Hepatocyte (in vitro differentiated cells): ENCODE data around the gene STRN. TPM values are rescaled to one million over a fixed set of nuclear protein-coding genes. Genes with fewer than 3 reads are reported as not detected.

Experiments
- DNase-seq: peaks from one replicate; pipeline ENCODE4 v3.0.0-alpha.2; 2016; ENCODE audit warnings: low spot score
- H2AFZ ChIP-seq: fragments of 200-600 bp; sonication (generic); 2 replicates; pipeline ENCODE4 v1.6.0; 2016; ENCODE audit warnings: antibody characterized with exemption, mild to moderate bottlenecking
- H3K27ac ChIP-seq: fragments of 200-600 bp; sonication (generic); 2 replicates; pipeline ENCODE4 v1.5.1; 2016; ENCODE audit warnings: mild to moderate bottlenecking
- H3K27me3 ChIP-seq: fragments of 200-600 bp; sonication (generic); 2 replicates; pipeline ENCODE4 v1.6.1; 2016
- H3K36me3 ChIP-seq: fragments of 200-600 bp; sonication (generic); replicated peaks from 2 replicates; pipeline ENCODE4 v1.5.1; 2016; ENCODE audit warnings: low read depth; ENCODE audit not compliant: insufficient read depth
- H3K4me1 ChIP-seq: fragments of 200-600 bp; sonication (generic); 2 replicates; pipeline ENCODE4 v1.5.1; 2016; ENCODE audit warnings: mild to moderate bottlenecking, moderate library complexity; ENCODE audit not compliant: insufficient read depth
- H3K4me2 ChIP-seq: fragments of 200-600 bp; sonication (generic); 2 replicates; pipeline ENCODE4 v1.6.0; 2016
- H3K4me3 ChIP-seq: fragments of 200-600 bp; sonication (generic); 2 replicates; pipeline ENCODE4 v1.5.1; 2016; ENCODE audit warnings: mild to moderate bottlenecking
- H3K79me2 ChIP-seq: fragments of 200-600 bp; sonication (generic); 2 replicates; pipeline ENCODE4 v1.6.0; 2017; ENCODE audit warnings: mild to moderate bottlenecking
- H3K9me2 ChIP-seq: fragments of 200-600 bp; sonication (generic); replicated peaks from 2 replicates; pipeline ENCODE4 v1.6.0; 2017; ENCODE audit warnings: mild to moderate bottlenecking; ENCODE audit not compliant: insufficient read depth
- H3K9me3 ChIP-seq: fragments of 200-600 bp; sonication (generic); 2 replicates; pipeline ENCODE4 v1.5.1; 2016; ENCODE audit warnings: low read depth, mild to moderate bottlenecking
- H4K20me1 ChIP-seq: fragments of 200-600 bp; sonication (generic); 2 replicates; pipeline ENCODE4 v1.6.0; 2016; ENCODE audit warnings: mild to moderate bottlenecking; ENCODE audit not compliant: insufficient read depth, poor library complexity, severe bottlenecking
- CTCF ChIP-seq: fragments of 200-600 bp; sonication (generic); IDR thresholded peaks from 2 replicates; pipeline ENCODE4 v1.5.1; 2016; ENCODE audit warnings: antibody characterized with exemption, mild to moderate bottlenecking; ENCODE audit not compliant: poor library complexity
- EZH2 ChIP-seq: fragments of 200-600 bp; sonication (generic); IDR thresholded peaks from 2 replicates; pipeline ENCODE4 v1.6.1; 2016; ENCODE audit warnings: antibody characterized with exemption, mild to moderate bottlenecking, borderline replicate concordance
- EZH2phosphoT487 ChIP-seq: fragments of 200-600 bp; sonication (generic); IDR thresholded peaks from one replicate; pipeline ENCODE4 v1.6.1; 2018; ENCODE audit warnings: antibody characterized with exemption, mild to moderate bottlenecking, low read depth, moderate library complexity; ENCODE audit not compliant: unreplicated experiment, severe bottlenecking
- WGBS: methylation state at CpG from one replicate; pipeline ENCODE4 v1.1.6; 2016; ENCODE audit warnings: low lambda C conversion rate; ENCODE audit errors: missing lambda C conversion rate; 5-methylcytosine and 5-hydroxymethylcytosine counted together
- polyA plus RNA-seq: library from polyadenylated mRNA; unstranded; fragments of >200 nt; fragmentation: Nextera tagmentation; extraction: Ambion mirVana; gene quantifications from 2 replicates; pipeline ENCODE4 v1.2.1, GENCODE V29; 2016
- total RNA-seq: library from RNA; depleted of rRNA; stranded (reverse); fragments of >200 nt; gene quantifications from 2 replicates; pipeline ENCODE4 v1.2.3, GENCODE V29; 2014

STRN gene
- total and polyA plus RNA-seq, 2 experiments from 2014 or later = 4.4 to 13.9 TPM

- WGBS = 91% methylated on average over 1 of the region's 1 CpG
- no peak for TF ChIP-seq EZH2
- no peak for TF ChIP-seq CTCF
- no peak for TF ChIP-seq EZH2phosphoT487
- Histone ChIP-seq H2AFZ (no peak overlapping the region), H3K9me2 (no peaks in the 10 kb centered on the region), H4K20me1 (no peaks in the 10 kb centered on the region), H3K4me2 (peak overlapping the region; percentile 6), H3K4me1 (no peaks in the 10 kb centered on the region), H3K36me3 (no peaks in the 10 kb centered on the region), H3K9me3 (no peaks in the 10 kb centered on the region), H3K4me3 (no peak overlapping the region), H3K27me3 (no peaks in the 10 kb centered on the region), H3K27ac (peak overlapping the region; percentile 74), H3K79me2 (no peaks in the 10 kb centered on the region)
- DNase-seq = no peak
Measured at GRCh38 chr2:36859366-36859792, 107.0 kb downstream of the STRN start.

DNA sequence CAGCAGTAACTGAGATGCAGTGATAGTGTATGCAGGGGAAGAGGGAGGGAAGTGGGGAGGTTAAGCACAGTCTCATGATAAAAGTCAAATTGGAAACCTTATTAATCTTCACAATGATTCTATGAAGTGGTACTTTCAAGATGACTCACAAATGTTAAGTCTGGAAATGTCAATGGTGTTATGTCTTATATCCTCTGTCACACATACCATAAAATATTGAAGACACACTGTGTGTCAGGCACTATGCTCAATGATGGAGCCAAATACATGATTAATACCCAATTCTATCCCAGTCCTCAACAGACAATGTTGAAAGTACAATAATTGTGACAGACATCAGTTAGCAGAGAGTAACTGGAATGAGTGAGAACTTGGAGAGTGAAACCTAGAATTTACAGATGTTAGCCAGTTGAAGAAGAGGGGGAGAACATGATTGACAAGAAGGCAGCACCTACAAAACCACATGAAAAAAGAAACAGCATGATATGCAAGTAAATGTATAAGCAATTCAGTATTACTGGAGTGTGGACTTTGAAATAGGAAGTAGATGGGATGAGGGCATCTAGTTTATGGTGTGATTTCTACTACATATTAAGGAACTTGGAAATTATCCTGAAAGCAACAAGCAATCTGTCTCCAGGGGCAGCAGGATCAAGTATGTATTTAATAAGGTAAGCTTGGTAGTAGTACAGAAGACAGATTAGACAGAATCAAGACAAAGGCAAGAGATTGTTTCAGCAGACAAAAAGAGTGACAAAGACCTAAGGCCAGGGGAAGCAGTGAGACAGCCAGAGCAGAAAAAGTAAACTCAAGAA lies 107.6 kb downstream of the STRN start:
- Histone ChIP-seq H3K27ac (peak overlapping the region; percentile 74), H3K79me2 (no peaks in the 10 kb centered on the region), H3K27me3 (no peaks in the 10 kb centered on the region), H3K4me3 (no peak overlapping the region), H2AFZ (no peak overlapping the region), H3K4me1 (no peaks in the 10 kb centered on the region), H3K9me3 (no peaks in the 10 kb centered on the region), H4K20me1 (no peaks in the 10 kb centered on the region), H3K4me2 (peak overlapping the region; percentile 6), H3K36me3 (no peaks in the 10 kb centered on the region), H3K9me2 (no peaks in the 10 kb centered on the region)
- DNase-seq = no peak
- TF ChIP-seq EZH2phosphoT487 (no peak), EZH2 (no peak), CTCF (no peak)

DNA sequence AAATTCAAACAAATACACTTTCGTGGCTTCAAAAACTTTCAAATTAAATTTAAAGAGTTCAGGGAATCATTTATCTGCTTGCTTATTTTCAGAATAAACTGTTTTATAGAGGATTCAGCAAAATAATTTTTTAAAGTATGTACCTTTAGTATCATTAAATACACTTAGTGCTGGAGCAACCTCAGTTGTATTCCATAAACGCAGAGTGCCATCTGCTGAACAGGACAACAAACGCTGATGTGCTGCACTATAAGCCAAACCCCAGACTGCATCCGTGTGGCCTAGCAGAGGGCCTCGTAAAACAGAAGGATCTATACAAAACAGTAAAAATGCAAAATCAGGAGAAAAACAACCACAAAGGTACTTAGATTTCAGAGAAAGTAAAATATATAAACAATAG lies 108.6 kb downstream of the STRN start:
- Histone ChIP-seq H4K20me1 (no peaks in the 10 kb centered on the region), H3K36me3 (no peaks in the 10 kb centered on the region), H3K27me3 (no peaks in the 10 kb centered on the region), H3K27ac (no peak overlapping the region), H3K4me2 (no peak overlapping the region), H3K4me1 (no peaks in the 10 kb centered on the region), H3K79me2 (no peaks in the 10 kb centered on the region), H2AFZ (no peak overlapping the region), H3K4me3 (no peak overlapping the region), H3K9me2 (no peaks in the 10 kb centered on the region), H3K9me3 (no peaks in the 10 kb centered on the region)
- no peak for DNase-seq
- 69% methylated on average over 5 of the region's 5 CpGs for WGBS
- TF ChIP-seq CTCF (no peak), EZH2phosphoT487 (no peak)
